ENCODE results near the gene FKBP11.

Gene FKBP11

GRCh38 chr12:48969160-48969771 is 44.0 kb upstream of the FKBP11 start:
- TF ChIP-seq POLR2AphosphoS5 (IDR thresholded peaks at IDR 0.05; ENCODE audit: borderline replicate concordance, low read depth, low read length) (no peak), FOXP2 (optimal IDR thresholded peaks at IDR 0.05; ENCODE audit: control extremely low read depth, extremely low read length, insufficient read depth) (no peak)
- Histone ChIP-seq H3K36me3 (ENCODE audit: insufficient read depth, low read length) (no peaks in the 10 kb centered on the region), H3K27ac (no peak overlapping the region), H3K9ac (ENCODE audit: insufficient read length) (no peak overlapping the region), H3K4me3 (no peak overlapping the region), H3K9me3 (ENCODE audit: low read depth, low read length) (no peaks in the 10 kb centered on the region)
- DNase-seq (ENCODE audit: low read depth, low spot score) = no peak

GRCh38 chr12:48968467-48968866 is 43.2 kb upstream of the FKBP11 start:
- no peak overlapping the region for H3K9ac ChIP-seq (ENCODE audit: insufficient read length)
- H3K4me3 ChIP-seq = no peak overlapping the region
- H3K27ac ChIP-seq = no peak overlapping the region
- H3K36me3 ChIP-seq (ENCODE audit: insufficient read depth, low read length) = no peaks in the 10 kb centered on the region
- no peak for DNase-seq (ENCODE audit: low read depth, low spot score)
- no peaks in the 10 kb centered on the region for H3K9me3 ChIP-seq (ENCODE audit: low read depth, low read length)
- TF ChIP-seq FOXP2 (optimal IDR thresholded peaks at IDR 0.05; ENCODE audit: control extremely low read depth, extremely low read length, insufficient read depth) (no peak), POLR2AphosphoS5 (IDR thresholded peaks at IDR 0.05; ENCODE audit: borderline replicate concordance, low read depth, low read length) (no peak), EZH2 (IDR thresholded peaks at IDR 0.05) (no peak)

GRCh38 chr12:48967991-48968390 is 42.7 kb upstream of the FKBP11 start:
- no peak for DNase-seq (ENCODE audit: low read depth, low spot score)
- H3K27ac ChIP-seq = no peak overlapping the region
- TF ChIP-seq EZH2 (IDR thresholded peaks at IDR 0.05) (no peak), POLR2AphosphoS5 (IDR thresholded peaks at IDR 0.05; ENCODE audit: borderline replicate concordance, low read depth, low read length) (no peak), FOXP2 (optimal IDR thresholded peaks at IDR 0.05; ENCODE audit: control extremely low read depth, extremely low read length, insufficient read depth) (no peak)
- H3K9ac ChIP-seq (ENCODE audit: insufficient read length) = no peak overlapping the region
- H3K36me3 ChIP-seq (ENCODE audit: insufficient read depth, low read length) = no peaks in the 10 kb centered on the region
- H3K4me3 ChIP-seq = no peak overlapping the region
- no peaks in the 10 kb centered on the region for H3K9me3 ChIP-seq (ENCODE audit: low read depth, low read length)

GRCh38 chr12:48966177-48966895 is 41.0 kb upstream of the FKBP11 start:
- TF ChIP-seq FOXP2 (optimal IDR thresholded peaks at IDR 0.05; ENCODE audit: control extremely low read depth, extremely low read length, insufficient read depth) (no peak), POLR2AphosphoS5 (IDR thresholded peaks at IDR 0.05; ENCODE audit: borderline replicate concordance, low read depth, low read length) (no peak), EZH2 (IDR thresholded peaks at IDR 0.05) (no peak)
- H3K27ac ChIP-seq = no peak overlapping the region
- H3K9ac ChIP-seq (ENCODE audit: insufficient read length) = no peak overlapping the region
- no peaks in the 10 kb centered on the region for H3K9me3 ChIP-seq (ENCODE audit: low read depth, low read length)
- no peak overlapping the region for H3K4me3 ChIP-seq
- H3K36me3 ChIP-seq (ENCODE audit: insufficient read depth, low read length) = no peaks in the 10 kb centered on the region
- no peak for DNase-seq (ENCODE audit: low read depth, low spot score)

GRCh38 chr12:48965298-48965838 is 40.1 kb upstream of the FKBP11 start:
- DNase-seq (ENCODE audit: low read depth, low spot score) = no peak
- TF ChIP-seq EZH2 (IDR thresholded peaks at IDR 0.05) (no peak), FOXP2 (optimal IDR thresholded peaks at IDR 0.05; ENCODE audit: control extremely low read depth, extremely low read length, insufficient read depth) (no peak), POLR2AphosphoS5 (IDR thresholded peaks at IDR 0.05; ENCODE audit: borderline replicate concordance, low read depth, low read length) (no peak)
- no peaks in the 10 kb centered on the region for H3K36me3 ChIP-seq (ENCODE audit: insufficient read depth, low read length)
- no peak overlapping the region for H3K27ac ChIP-seq
- H3K9ac ChIP-seq (ENCODE audit: insufficient read length) = no peak overlapping the region
- H3K9me3 ChIP-seq (ENCODE audit: low read depth, low read length) = no peaks in the 10 kb centered on the region
- no peak overlapping the region for H3K4me3 ChIP-seq

GRCh38 chr12:48961801-48962200 is 36.5 kb upstream of the FKBP11 start:
- DNase-seq (ENCODE audit: low read depth, low spot score) = no peak
- TF ChIP-seq FOXP2 (optimal IDR thresholded peaks at IDR 0.05; ENCODE audit: control extremely low read depth, extremely low read length, insufficient read depth) (no peak), POLR2AphosphoS5 (IDR thresholded peaks at IDR 0.05; ENCODE audit: borderline replicate concordance, low read depth, low read length) (no peak), EZH2 (IDR thresholded peaks at IDR 0.05) (no peak)
- H3K9ac ChIP-seq (ENCODE audit: insufficient read length) = no peak overlapping the region
- H3K36me3 ChIP-seq (ENCODE audit: insufficient read depth, low read length) = no peaks in the 10 kb centered on the region
- no peaks in the 10 kb centered on the region for H3K9me3 ChIP-seq (ENCODE audit: low read depth, low read length)
- no peak overlapping the region for H3K27ac ChIP-seq
- H3K4me3 ChIP-seq = no peak overlapping the region

GRCh38 chr12:48961331-48961730 is 36.0 kb upstream of the FKBP11 start:
- no peak overlapping the region for H3K9ac ChIP-seq (ENCODE audit: insufficient read length)
- TF ChIP-seq EZH2 (IDR thresholded peaks at IDR 0.05) (no peak), FOXP2 (optimal IDR thresholded peaks at IDR 0.05; ENCODE audit: control extremely low read depth, extremely low read length, insufficient read depth) (no peak), POLR2AphosphoS5 (IDR thresholded peaks at IDR 0.05; ENCODE audit: borderline replicate concordance, low read depth, low read length) (no peak)
- H3K36me3 ChIP-seq (ENCODE audit: insufficient read depth, low read length) = no peaks in the 10 kb centered on the region
- H3K27ac ChIP-seq = no peak overlapping the region
- H3K9me3 ChIP-seq (ENCODE audit: low read depth, low read length) = no peaks in the 10 kb centered on the region
- no peak overlapping the region for H3K4me3 ChIP-seq
- no peak for DNase-seq (ENCODE audit: low read depth, low spot score)

GRCh38 chr12:48960834-48961233 is 35.5 kb upstream of the FKBP11 start:
- Histone ChIP-seq H3K36me3 (ENCODE audit: insufficient read depth, low read length) (peaks cover under 1% of the 10 kb centered on the region; the same call in 1 of the 2 replicates), H3K9me3 (ENCODE audit: low read depth, low read length) (no peaks in the 10 kb centered on the region), H3K27ac (no peak overlapping the region), H3K9ac (ENCODE audit: insufficient read length) (no peak overlapping the region), H3K4me3 (no peak overlapping the region)
- no peak for TF ChIP-seq POLR2AphosphoS5 (IDR thresholded peaks at IDR 0.05; ENCODE audit: borderline replicate concordance, low read depth, low read length)
- TF ChIP-seq EZH2 (IDR thresholded peaks at IDR 0.05) = no peak
- TF ChIP-seq FOXP2 (optimal IDR thresholded peaks at IDR 0.05; ENCODE audit: control extremely low read depth, extremely low read length, insufficient read depth) = no peak
- DNase-seq (ENCODE audit: low read depth, low spot score) = no peak
